ENCODE results near the gene KLHL22.
A peak's percentile ranks its signal among the peaks of the same experiment; 100 is the strongest.
"Not testable (repeated sequence)": the region's sequence is repeated elsewhere in the genome, so short reads cannot be mapped to it uniquely, and the experiment has no call there.

KLHL22 gene

DNA sequence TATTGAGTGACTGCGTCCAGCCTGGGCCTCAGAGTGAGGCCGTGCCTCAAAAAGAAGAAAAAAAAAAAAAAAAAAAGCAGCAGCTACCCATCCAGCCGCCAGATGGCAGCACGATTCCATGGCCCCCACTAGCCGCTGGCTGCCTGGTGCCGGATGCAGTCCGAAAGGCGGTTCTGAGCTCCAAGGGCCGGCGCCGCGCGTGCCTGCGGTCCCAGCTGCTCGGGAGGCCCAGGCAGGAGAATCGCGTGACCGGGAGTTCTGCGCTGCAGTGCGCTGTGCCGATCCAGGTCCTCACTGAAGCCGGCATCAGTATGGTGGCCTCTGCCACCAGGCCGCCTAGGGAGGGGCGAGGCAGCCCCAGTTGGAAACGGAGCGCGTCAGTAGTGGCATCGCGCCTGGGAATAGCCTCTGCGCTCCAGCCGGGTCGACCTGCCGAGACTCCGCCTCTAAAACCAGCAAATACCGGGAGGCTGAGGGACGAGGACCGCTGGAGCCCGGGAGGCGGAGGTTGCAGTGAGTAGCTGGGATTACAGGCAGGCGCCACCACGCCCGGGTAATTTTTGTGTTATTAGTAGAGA is 77.3 kb downstream of the KLHL22 start:
- no peak for TF ChIP-seq EZH2phosphoT487 (IDR thresholded peaks at IDR 0.05; ENCODE audit: low read length)
- TF ChIP-seq, protein P1, sequence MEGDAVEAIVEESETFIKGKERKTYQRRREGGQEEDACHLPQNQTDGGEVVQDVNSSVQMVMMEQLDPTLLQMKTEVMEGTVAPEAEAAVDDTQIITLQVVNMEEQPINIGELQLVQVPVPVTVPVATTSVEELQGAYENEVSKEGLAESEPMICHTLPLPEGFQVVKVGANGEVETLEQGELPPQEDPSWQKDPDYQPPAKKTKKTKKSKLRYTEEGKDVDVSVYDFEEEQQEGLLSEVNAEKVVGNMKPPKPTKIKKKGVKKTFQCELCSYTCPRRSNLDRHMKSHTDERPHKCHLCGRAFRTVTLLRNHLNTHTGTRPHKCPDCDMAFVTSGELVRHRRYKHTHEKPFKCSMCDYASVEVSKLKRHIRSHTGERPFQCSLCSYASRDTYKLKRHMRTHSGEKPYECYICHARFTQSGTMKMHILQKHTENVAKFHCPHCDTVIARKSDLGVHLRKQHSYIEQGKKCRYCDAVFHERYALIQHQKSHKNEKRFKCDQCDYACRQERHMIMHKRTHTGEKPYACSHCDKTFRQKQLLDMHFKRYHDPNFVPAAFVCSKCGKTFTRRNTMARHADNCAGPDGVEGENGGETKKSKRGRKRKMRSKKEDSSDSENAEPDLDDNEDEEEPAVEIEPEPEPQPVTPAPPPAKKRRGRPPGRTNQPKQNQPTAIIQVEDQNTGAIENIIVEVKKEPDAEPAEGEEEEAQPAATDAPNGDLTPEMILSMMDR (IDR thresholded peaks at IDR 0.05; ENCODE audit: low read length) = peak; percentile 72
- TF ChIP-seq EZH2 (optimal IDR thresholded peaks at IDR 0.05; ENCODE audit: low read depth, low read length) = no peak

DNA sequence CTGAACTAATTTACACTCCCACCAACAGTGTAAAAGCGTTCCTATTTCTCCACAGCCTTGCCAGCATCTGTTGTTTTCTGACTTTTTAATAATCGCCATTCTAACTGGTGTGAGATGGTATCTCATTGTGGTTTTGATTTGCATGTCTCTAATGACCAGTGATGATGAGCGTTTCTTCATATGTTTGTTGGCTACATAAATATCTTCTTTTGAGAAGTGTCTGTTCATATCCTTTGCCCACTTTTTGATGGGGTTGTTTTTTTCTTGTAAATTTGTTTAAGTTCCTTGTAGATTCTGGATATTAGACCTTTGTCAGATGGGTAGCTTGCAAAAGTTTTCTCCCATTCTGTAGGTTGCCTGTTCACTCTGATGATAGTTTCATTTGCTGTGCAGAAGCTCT is 79.9 kb downstream of the KLHL22 start:
- H4K20me1 ChIP-seq (ENCODE audit: insufficient read depth, low read length) = not testable (repeated sequence)

More for the DNA sequence above, 77.3 kb downstream of the KLHL22 start:
- Histone ChIP-seq H3K4me1 (ENCODE audit: low read length) (no peaks in the 10 kb centered on the region), H3K9me3 (replicated peaks; ENCODE audit: insufficient read depth, low read length) (no peaks in the 10 kb centered on the region), H3K36me3 (replicated peaks; ENCODE audit: insufficient read depth, low read length) (no peaks in the 10 kb centered on the region), H3K79me2 (ENCODE audit: low read length) (no peaks in the 10 kb centered on the region), H4K20me1 (ENCODE audit: insufficient read depth, low read length) (no peaks in the 10 kb centered on the region), H3K9me2 (replicated peaks; ENCODE audit: insufficient read depth, low read length) (no peaks in the 10 kb centered on the region), H3K9ac (ENCODE audit: low read length) (peak overlapping the region; percentile 59; the same call in 1 of the 2 replicates), H3F3A (ENCODE audit: insufficient read depth, low read length) (no peaks in the 10 kb centered on the region), H3K4me2 (ENCODE audit: low read depth, low read length) (peak overlapping the region; percentile 99), H2AFZ (ENCODE audit: low read length) (peak overlapping the region; percentile 99), H3K27me3 (replicated peaks; ENCODE audit: insufficient read depth, low read length) (peaks cover 4% of the 10 kb centered on the region; the same call in 1 of the 2 replicates), H3K27ac (ENCODE audit: low read length) (no peak overlapping the region), H3K4me3 (ENCODE audit: low read length) (peak overlapping the region; percentile 73)
- peak; percentile 75 for DNase-seq

GRCh38 chr22:20415241-20415640 is 80.4 kb downstream of the KLHL22 start:
- not testable (repeated sequence) for H3K4me3 ChIP-seq (ENCODE audit: low read length)

More for the DNA sequence above, 79.9 kb downstream of the KLHL22 start:
- H3K9ac ChIP-seq (ENCODE audit: low read length); H3K4me1 ChIP-seq (ENCODE audit: low read length); DNase-seq; H3K4me2 ChIP-seq (ENCODE audit: low read depth, low read length); H3F3A ChIP-seq (ENCODE audit: insufficient read depth, low read length); H3K4me3 ChIP-seq (ENCODE audit: low read length); H3K9me2 ChIP-seq (replicated peaks; ENCODE audit: insufficient read depth, low read length); H3K79me2 ChIP-seq (ENCODE audit: low read length); H2AFZ ChIP-seq (ENCODE audit: low read length); H3K27ac ChIP-seq (ENCODE audit: low read length); H3K9me3 ChIP-seq (replicated peaks; ENCODE audit: insufficient read depth, low read length); H3K36me3 ChIP-seq (replicated peaks; ENCODE audit: insufficient read depth, low read length); H3K27me3 ChIP-seq (replicated peaks; ENCODE audit: insufficient read depth, low read length): not testable (repeated sequence)

GRCh38 chr22:20414450-20414849 is 81.1 kb downstream of the KLHL22 start:
- TF ChIP-seq EZH2phosphoT487 (IDR thresholded peaks at IDR 0.05; ENCODE audit: low read length) (no peak), EZH2 (optimal IDR thresholded peaks at IDR 0.05; ENCODE audit: low read depth, low read length) (no peak)
- TF ChIP-seq, protein P1 (IDR thresholded peaks at IDR 0.05; ENCODE audit: low read length) = no peak
- no peaks in the 10 kb centered on the region for H3K9me3 ChIP-seq (replicated peaks; ENCODE audit: insufficient read depth, low read length)
- no peak overlapping the region for H3K4me2 ChIP-seq (ENCODE audit: low read depth, low read length)
- no peak overlapping the region for H3K27ac ChIP-seq (ENCODE audit: low read length)
- no peaks in the 10 kb centered on the region for H3K27me3 ChIP-seq (replicated peaks; ENCODE audit: insufficient read depth, low read length)
- no peak overlapping the region for H2AFZ ChIP-seq (ENCODE audit: low read length)
- H3K4me1 ChIP-seq (ENCODE audit: low read length) = no peaks in the 10 kb centered on the region
- H3K4me3 ChIP-seq (ENCODE audit: low read length) = no peak overlapping the region
- no peaks in the 10 kb centered on the region for H3K9me2 ChIP-seq (replicated peaks; ENCODE audit: insufficient read depth, low read length)
- no peaks in the 10 kb centered on the region for H3F3A ChIP-seq (ENCODE audit: insufficient read depth, low read length)
- H4K20me1 ChIP-seq (ENCODE audit: insufficient read depth, low read length) = no peaks in the 10 kb centered on the region
- no peaks in the 10 kb centered on the region for H3K79me2 ChIP-seq (ENCODE audit: low read length)
- no peak for DNase-seq
- no peak overlapping the region for H3K9ac ChIP-seq (ENCODE audit: low read length)
- no peaks in the 10 kb centered on the region for H3K36me3 ChIP-seq (replicated peaks; ENCODE audit: insufficient read depth, low read length)

More at GRCh38 chr22:20415241-20415640, 80.4 kb downstream of the KLHL22 start:
- not testable (repeated sequence) for H3K4me2 ChIP-seq (ENCODE audit: low read depth, low read length); H3F3A ChIP-seq (ENCODE audit: insufficient read depth, low read length); DNase-seq; H3K4me1 ChIP-seq (ENCODE audit: low read length); H3K27me3 ChIP-seq (replicated peaks; ENCODE audit: insufficient read depth, low read length); H3K9ac ChIP-seq (ENCODE audit: low read length); H3K27ac ChIP-seq (ENCODE audit: low read length); H4K20me1 ChIP-seq (ENCODE audit: insufficient read depth, low read length); H2AFZ ChIP-seq (ENCODE audit: low read length); H3K36me3 ChIP-seq (replicated peaks; ENCODE audit: insufficient read depth, low read length); H3K9me2 ChIP-seq (replicated peaks; ENCODE audit: insufficient read depth, low read length); H3K9me3 ChIP-seq (replicated peaks; ENCODE audit: insufficient read depth, low read length); H3K79me2 ChIP-seq (ENCODE audit: low read length)
